ENCODE data around the gene ACBD4. TPM values are rescaled to one million over a fixed set of nuclear protein-coding genes. Genes with fewer than 3 reads are reported as not detected.

ACBD4 gene
- total RNA-seq, 1 experiment from 2014 or later = 9.7 TPM

DNA sequence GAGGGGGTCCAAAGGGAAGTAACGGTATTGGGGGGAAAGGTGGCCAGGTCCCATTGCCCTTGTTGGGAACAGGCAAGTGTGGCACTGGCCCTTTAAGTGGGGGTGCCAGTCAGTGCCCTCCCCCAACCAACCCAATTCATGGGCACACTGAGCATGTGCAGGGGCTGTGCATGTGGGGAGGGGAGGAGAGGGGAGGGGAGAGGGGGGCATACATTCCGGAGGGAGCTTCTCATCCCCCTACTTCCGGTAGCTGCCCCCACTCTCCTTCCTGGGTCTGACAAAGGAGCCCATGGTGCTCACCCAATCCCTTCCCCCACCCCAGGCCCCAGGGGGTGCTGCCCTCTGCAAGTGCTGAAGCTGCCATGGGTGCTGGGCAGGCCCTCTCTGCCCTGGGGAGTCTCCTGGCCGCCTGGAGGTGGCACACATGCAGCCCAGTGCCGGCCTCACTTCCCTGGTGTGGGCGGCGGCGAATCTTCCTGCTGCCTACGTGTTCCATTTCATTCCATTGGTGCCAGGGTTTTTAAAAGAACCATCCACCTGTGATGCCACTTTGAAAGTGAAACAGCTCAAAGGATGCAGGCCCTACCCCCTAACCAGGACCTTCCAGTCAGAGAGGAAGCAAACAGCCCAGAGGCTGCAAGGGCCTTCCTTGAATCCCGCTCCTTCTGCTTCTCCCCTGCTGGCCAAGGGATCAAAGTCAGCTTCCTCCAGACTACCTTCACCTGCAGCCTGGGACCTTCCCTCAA is 37.2 kb downstream of the ACBD4 start:
- Histone ChIP-seq H3K9ac (ENCODE audit: extremely low read depth, insufficient read length, low read length) (no peak overlapping the region), H2AFZ (ENCODE audit: low read length) (no peak overlapping the region), H2BK12ac (ENCODE audit: insufficient read length, low read depth, low read length) (peak overlapping the region; percentile 39), H2BK5ac (ENCODE audit: insufficient read length, low read length) (no peak overlapping the region), H3K4me1 (ENCODE audit: insufficient read depth, low read length) (peaks cover 2% of the 10 kb centered on the region; the same call in 1 of the 2 replicates), H3K4me2 (ENCODE audit: insufficient read depth, insufficient read length, low read length) (no peak overlapping the region), H4K20me1 (ENCODE audit: control insufficient read depth, insufficient read depth, insufficient read length) (no peaks in the 10 kb centered on the region), H3K79me1 (ENCODE audit: insufficient read depth, low read depth, low read length, poor library complexity, severe bottlenecking) (no peaks in the 10 kb centered on the region), H3K23ac (ENCODE audit: insufficient read length, low read depth, low read length) (no peak overlapping the region), H3K18ac (ENCODE audit: insufficient read length, low read depth, low read length) (peak overlapping the region; percentile 84), H3K23me2 (ENCODE audit: insufficient read length, low read depth, low read length, poor library complexity, severe bottlenecking) (no peaks in the 10 kb centered on the region), H4K91ac (ENCODE audit: insufficient read length, low read depth, low read length) (peak overlapping the region; percentile 75), H2AK5ac (ENCODE audit: insufficient read length, low read length) (no peak overlapping the region), H4K5ac (ENCODE audit: insufficient read length, low read depth, low read length) (no peak overlapping the region), H2BK20ac (ENCODE audit: low read depth, low read length, poor library complexity, severe bottlenecking) (no peak overlapping the region), H3K9me3 (ENCODE audit: control insufficient read depth, low read depth, low read length) (no peaks in the 10 kb centered on the region), H3K79me2 (ENCODE audit: insufficient read depth, low read length) (no peaks in the 10 kb centered on the region), H3K4ac (ENCODE audit: low read depth, low read length) (no peak overlapping the region), H4K8ac (replicated peaks; ENCODE audit: insufficient read length, low read depth, low read length) (no peak overlapping the region), H3K56ac (ENCODE audit: insufficient read length, low read depth, low read length) (no peak overlapping the region), H3K27me3 (ENCODE audit: insufficient read depth, low read length) (no peaks in the 10 kb centered on the region), H2BK15ac (ENCODE audit: low read depth, low read length) (no peak overlapping the region), H3T11ph (ENCODE audit: low read length) (no peak overlapping the region), H3K14ac (ENCODE audit: insufficient read depth, low read length) (peak overlapping the region; percentile 69), H3K27ac (ENCODE audit: insufficient read length, low read depth, low read length) (no peak overlapping the region), H2BK120ac (ENCODE audit: low read depth, low read length, poor library complexity, severe bottlenecking) (peak overlapping the region; percentile 39)
- peak overlapping the region in 1 of 2 experiments; percentile 56; a peak in 2 of 5 replicates for H3K4me3 Mint-ChIP-seq
- peak; percentile 75 for DNase-seq
- TF ChIP-seq, protein P1, sequence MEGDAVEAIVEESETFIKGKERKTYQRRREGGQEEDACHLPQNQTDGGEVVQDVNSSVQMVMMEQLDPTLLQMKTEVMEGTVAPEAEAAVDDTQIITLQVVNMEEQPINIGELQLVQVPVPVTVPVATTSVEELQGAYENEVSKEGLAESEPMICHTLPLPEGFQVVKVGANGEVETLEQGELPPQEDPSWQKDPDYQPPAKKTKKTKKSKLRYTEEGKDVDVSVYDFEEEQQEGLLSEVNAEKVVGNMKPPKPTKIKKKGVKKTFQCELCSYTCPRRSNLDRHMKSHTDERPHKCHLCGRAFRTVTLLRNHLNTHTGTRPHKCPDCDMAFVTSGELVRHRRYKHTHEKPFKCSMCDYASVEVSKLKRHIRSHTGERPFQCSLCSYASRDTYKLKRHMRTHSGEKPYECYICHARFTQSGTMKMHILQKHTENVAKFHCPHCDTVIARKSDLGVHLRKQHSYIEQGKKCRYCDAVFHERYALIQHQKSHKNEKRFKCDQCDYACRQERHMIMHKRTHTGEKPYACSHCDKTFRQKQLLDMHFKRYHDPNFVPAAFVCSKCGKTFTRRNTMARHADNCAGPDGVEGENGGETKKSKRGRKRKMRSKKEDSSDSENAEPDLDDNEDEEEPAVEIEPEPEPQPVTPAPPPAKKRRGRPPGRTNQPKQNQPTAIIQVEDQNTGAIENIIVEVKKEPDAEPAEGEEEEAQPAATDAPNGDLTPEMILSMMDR (conservative IDR thresholded peaks at IDR 0.05) = peak; percentile 23; the same call in 2 of the 3 replicates
- H3K4me1 Mint-ChIP-seq = peaks cover 30 to 43% of the 10 kb centered on the region in 2 experiments
- peak overlapping the region; percentile 95 to 98 (median 97); a peak in 6 of 7 replicates for H3K27ac Mint-ChIP-seq
- H3K36me3 Mint-ChIP-seq (ENCODE audit: insufficient read depth in 1 of 3, low read depth in 3 of 3) = peaks cover 2 to 20% (median 7%) of the 10 kb centered on the region in 3 experiments; a peak in 5 of 7 replicates
- no peaks in the 10 kb centered on the region for H3K9me3 Mint-ChIP-seq
- WGBS (ENCODE audit: extremely low coverage, insufficient read length, low lambda C conversion rate) = no CpG with 5 or more reads among the region's 10 CpGs
- H3K27me3 Mint-ChIP-seq (ENCODE audit: low read depth) = no peaks in the 10 kb centered on the region

Data from H9 (cell line).